OCI-LY3 (cell line): Measurements from ENCODE around the gene MED23.

ENCODE experiments used
- H2AFZ ChIP-seq: fragments of 200-600, 300-600 bp; shearing (Covaris generic); 2 replicates; pipeline ENCODE4 v1.6.0; 2014; ENCODE audit warnings: antibody characterized with exemption, low read depth, low read length
- H3K27ac ChIP-seq: fragments of 200-600, 300-600 bp; sonication (generic); 2 replicates; pipeline ENCODE4 v1.5.1; 2014; ENCODE audit warnings: mild to moderate bottlenecking, low read length, moderate library complexity, mixed read lengths
- H3K27me3 ChIP-seq: fragments of 200-600, 300-600 bp; sonication (generic); 2 replicates; pipeline ENCODE4 v1.6.1; 2014; ENCODE audit warnings: low read depth, low read length, mixed read lengths
- H3K36me3 ChIP-seq: fragments of 200-600, 300-600 bp; sonication (generic); replicated peaks from 2 replicates; pipeline ENCODE3; 2014; ENCODE audit warnings: low read depth, low read length, mixed read lengths
- H3K4me1 ChIP-seq: fragments of 300-600, 200-600 bp; sonication (generic); 2 replicates; pipeline ENCODE4 v1.6.1; 2014; ENCODE audit warnings: low read length, mixed read lengths
- H3K4me2 ChIP-seq: fragments of 200-600, 300-600 bp; sonication (generic); 2 replicates; pipeline ENCODE4 v1.6.1; 2014; ENCODE audit warnings: low read length, mixed read lengths
- H3K4me3 ChIP-seq: fragments of 300-600, 200-600 bp; sonication (generic); 2 replicates; pipeline ENCODE4 v1.5.1; 2014; ENCODE audit warnings: antibody characterized with exemption, mild to moderate bottlenecking, low read length, moderate library complexity
- H3K79me2 ChIP-seq: fragments of 300-600, 200-600 bp; shearing (Covaris generic); 2 replicates; pipeline ENCODE4 v1.6.1; 2014; ENCODE audit warnings: mild to moderate bottlenecking, low read length, mixed read lengths
- H3K9ac ChIP-seq: fragments of 300-600, 200-600 bp; shearing (Covaris generic); 2 replicates; pipeline ENCODE4 v1.6.0; 2014; ENCODE audit warnings: mild to moderate bottlenecking, low read length, moderate library complexity
- H3K9me3 ChIP-seq: fragments of 200-600, 300-600 bp; shearing (Covaris generic); 2 replicates; pipeline ENCODE4 v1.6.1; 2014; ENCODE audit warnings: low read length, mixed read lengths; ENCODE audit not compliant: insufficient read depth
- H4K20me1 ChIP-seq: fragments of 200-600, 300-600 bp; sonication (generic); 2 replicates; pipeline ENCODE4 v1.6.1; 2016; ENCODE audit warnings: low read length, mixed read lengths; ENCODE audit not compliant: insufficient read depth
- CTCF ChIP-seq: fragments of 200-600, 300-600 bp; sonication (generic); IDR thresholded peaks from 2 replicates; pipeline ENCODE4 v1.5.1; 2014; ENCODE audit warnings: antibody characterized with exemption, low read length, low read depth
- EZH2phosphoT487 ChIP-seq: fragments of 200-600 bp; shearing (Covaris generic); IDR thresholded peaks from 2 replicates; pipeline ENCODE4 v1.6.1; 2018; ENCODE audit warnings: antibody characterized with exemption, mixed run types, low read depth

MED23 gene

GRCh38 chr6:131600716-131601115 is 27.3 kb downstream of the MED23 start:
- Histone ChIP-seq H3K36me3 (peaks cover 15% of the 10 kb centered on the region), H3K9me3 (no peaks in the 10 kb centered on the region), H3K27me3 (no peaks in the 10 kb centered on the region), H4K20me1 (no peaks in the 10 kb centered on the region), H3K9ac (no peak overlapping the region), H3K27ac (no peak overlapping the region), H3K79me2 (no peaks in the 10 kb centered on the region), H3K4me2 (no peak overlapping the region), H3K4me3 (no peak overlapping the region), H2AFZ (no peak overlapping the region), H3K4me1 (no peaks in the 10 kb centered on the region)
- TF ChIP-seq EZH2phosphoT487: no peak

GRCh38 chr6:131597446-131597845 is 30.6 kb downstream of the MED23 start:
- Histone ChIP-seq H3K79me2 (no peaks in the 10 kb centered on the region), H2AFZ (no peak overlapping the region), H3K9me3 (no peaks in the 10 kb centered on the region), H3K27me3 (no peaks in the 10 kb centered on the region), H3K4me2 (no peak overlapping the region), H3K27ac (no peak overlapping the region), H3K4me1 (no peaks in the 10 kb centered on the region), H3K4me3 (no peak overlapping the region), H3K9ac (no peak overlapping the region), H4K20me1 (no peaks in the 10 kb centered on the region), H3K36me3 (peaks cover 9% of the 10 kb centered on the region)
- TF ChIP-seq CTCF (peak; percentile 9; the same call in 1 of the 2 replicates), EZH2phosphoT487 (no peak)

- Histone ChIP-seq H3K79me2 (no peaks in the 10 kb centered on the region), H3K9ac (no peak overlapping the region), H3K4me2 (no peak overlapping the region), H3K4me3 (no peak overlapping the region), H3K27ac (no peak overlapping the region), H3K36me3 (peaks cover 5% of the 10 kb centered on the region), H3K9me3 (no peaks in the 10 kb centered on the region), H3K4me1 (no peaks in the 10 kb centered on the region), H4K20me1 (no peaks in the 10 kb centered on the region), H2AFZ (no peak overlapping the region), H3K27me3 (no peaks in the 10 kb centered on the region)
- no peak for TF ChIP-seq EZH2phosphoT487
- TF ChIP-seq CTCF: no peak
Measured at GRCh38 chr6:131594074-131594473, 34.0 kb downstream of the MED23 start.

- no peak for TF ChIP-seq EZH2phosphoT487
- TF ChIP-seq CTCF: no peak
- Histone ChIP-seq H3K4me3 (no peak overlapping the region), H2AFZ (no peak overlapping the region), H3K9ac (no peak overlapping the region), H3K9me3 (no peaks in the 10 kb centered on the region), H4K20me1 (no peaks in the 10 kb centered on the region), H3K4me2 (no peak overlapping the region), H3K27me3 (no peaks in the 10 kb centered on the region), H3K4me1 (no peaks in the 10 kb centered on the region), H3K79me2 (no peaks in the 10 kb centered on the region), H3K36me3 (no peaks in the 10 kb centered on the region), H3K27ac (no peak overlapping the region)
Measured at GRCh38 chr6:131592935-131593334, 35.1 kb downstream of the MED23 start.

GRCh38 chr6:131588643-131589042 is 39.4 kb downstream of the MED23 start:
- H3K36me3 ChIP-seq: no peaks in the 10 kb centered on the region
- no peak overlapping the region for H2AFZ ChIP-seq
- H3K4me2 ChIP-seq: no peak overlapping the region
- no peaks in the 10 kb centered on the region for H3K79me2 ChIP-seq
- no peak overlapping the region for H3K9ac ChIP-seq
- H4K20me1 ChIP-seq: no peaks in the 10 kb centered on the region
- no peaks in the 10 kb centered on the region for H3K9me3 ChIP-seq
- no peak for TF ChIP-seq EZH2phosphoT487
- TF ChIP-seq CTCF: no peak
- no peaks in the 10 kb centered on the region for H3K4me1 ChIP-seq
- H3K27me3 ChIP-seq: no peaks in the 10 kb centered on the region
- H3K4me3 ChIP-seq: no peak overlapping the region
- H3K27ac ChIP-seq: no peak overlapping the region
